D341Med (cell line): ENCODE measurements around the gene METTL14.

ENCODE experiments used
- DNase-seq: peaks from one replicate; pipeline ENCODE4 v3.0.0; 2012; ENCODE audit warnings: low spot score

The METTL14 gene

DNA sequence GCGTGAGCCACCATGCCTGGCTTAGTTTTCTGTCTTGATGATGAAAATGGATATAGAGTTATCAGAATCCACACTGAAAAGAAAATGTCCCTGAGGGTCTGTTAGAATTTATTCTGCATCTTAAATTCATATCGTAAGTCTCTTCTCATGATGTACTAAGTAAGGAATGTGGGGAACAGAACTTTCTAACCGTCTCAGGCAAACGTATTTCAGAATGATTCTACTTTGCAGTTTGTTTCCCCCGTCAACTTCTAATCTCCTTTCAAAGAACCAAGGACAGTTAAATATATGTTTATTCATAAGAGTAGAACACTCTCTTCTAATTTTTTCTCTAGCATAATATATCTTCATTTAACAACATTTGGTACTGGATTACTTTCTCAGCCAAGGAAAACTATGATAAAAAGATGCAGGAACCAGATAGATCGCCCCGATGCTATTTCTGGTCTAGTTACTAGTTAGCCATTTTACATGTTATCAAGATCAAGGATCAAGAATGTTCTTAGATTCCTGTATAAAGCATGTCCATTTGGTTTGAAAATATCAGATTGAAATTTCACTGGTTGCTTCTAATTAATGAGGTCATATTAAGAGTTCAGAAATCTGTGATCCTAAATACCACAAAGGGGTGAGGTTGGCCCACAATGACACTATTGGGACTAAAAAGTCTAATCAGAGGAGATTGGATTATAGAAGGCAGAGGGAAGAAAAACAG, 49.5 kb downstream of the METTL14 start:
- DNase-seq = no peak

DNA sequence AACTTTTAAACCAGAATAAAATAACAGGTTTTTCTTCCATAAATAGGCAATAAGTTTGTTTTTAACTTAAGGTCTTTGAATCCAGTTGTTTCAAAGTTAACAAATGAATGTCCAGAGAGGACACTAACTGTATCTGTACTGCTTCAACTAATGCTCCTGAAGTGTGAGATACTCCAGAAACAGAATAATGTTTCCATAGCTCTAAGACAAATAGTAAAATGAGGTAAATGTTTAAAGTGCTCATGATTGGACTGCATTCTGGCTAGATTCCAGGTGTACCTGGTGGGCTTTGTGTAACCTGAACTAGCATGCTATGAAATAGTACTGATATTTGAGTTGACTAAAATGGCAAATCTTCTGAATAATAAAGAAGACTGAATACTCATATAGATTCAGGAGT, 51.7 kb downstream of the METTL14 start:
- DNase-seq = no peak

DNA sequence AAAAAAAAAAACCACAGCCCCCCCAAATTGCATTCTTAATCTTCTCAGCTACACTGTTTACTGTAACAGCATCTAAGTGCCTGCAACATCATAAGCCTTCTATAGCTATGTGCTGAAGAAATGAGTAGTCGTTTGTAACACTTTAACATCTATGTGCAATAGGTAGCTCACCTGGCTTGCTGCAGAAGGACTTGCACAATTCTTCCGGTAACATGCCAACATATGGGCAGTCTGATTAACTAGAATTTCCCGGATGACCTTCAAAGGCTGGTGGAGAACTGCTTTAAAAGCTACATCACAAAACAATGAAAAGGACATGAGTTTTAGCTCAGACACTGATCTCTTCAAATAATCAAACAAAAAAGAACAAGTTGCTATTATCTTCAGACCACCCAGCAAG, 52.9 kb downstream of the METTL14 start:
- DNase-seq = no peak

DNA sequence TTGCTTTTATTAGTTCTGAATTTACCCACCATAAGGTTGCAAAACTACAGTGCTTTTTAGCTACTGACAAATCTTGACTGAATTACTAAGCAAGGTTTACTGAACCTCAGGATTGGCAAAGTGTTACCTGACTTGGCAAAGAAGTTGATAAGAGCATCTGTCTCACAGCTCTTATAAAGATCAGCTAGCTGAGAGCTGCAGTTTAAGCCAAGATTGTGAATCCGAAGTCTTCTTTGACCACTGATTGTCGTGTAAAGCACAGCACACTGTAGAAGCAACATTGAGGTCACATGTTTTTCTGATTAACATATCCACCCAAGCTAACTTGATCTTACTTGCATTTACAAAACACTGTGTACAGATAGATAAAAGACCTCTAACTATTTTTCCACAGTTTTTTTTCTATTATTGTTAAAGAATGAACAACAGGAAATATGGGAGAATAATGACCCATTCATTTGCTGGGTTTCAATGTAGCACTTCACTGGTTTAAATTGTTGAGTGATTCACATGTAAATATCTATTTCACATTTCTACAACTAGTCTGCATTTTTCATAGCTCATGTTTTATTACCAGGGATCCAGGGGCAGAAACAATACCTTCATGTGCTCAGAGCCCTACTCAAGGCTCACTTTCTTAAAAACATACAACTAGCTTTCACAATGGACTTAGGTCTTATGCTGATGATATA, 54.0 kb downstream of the METTL14 start:
- DNase-seq = no peak

DNA sequence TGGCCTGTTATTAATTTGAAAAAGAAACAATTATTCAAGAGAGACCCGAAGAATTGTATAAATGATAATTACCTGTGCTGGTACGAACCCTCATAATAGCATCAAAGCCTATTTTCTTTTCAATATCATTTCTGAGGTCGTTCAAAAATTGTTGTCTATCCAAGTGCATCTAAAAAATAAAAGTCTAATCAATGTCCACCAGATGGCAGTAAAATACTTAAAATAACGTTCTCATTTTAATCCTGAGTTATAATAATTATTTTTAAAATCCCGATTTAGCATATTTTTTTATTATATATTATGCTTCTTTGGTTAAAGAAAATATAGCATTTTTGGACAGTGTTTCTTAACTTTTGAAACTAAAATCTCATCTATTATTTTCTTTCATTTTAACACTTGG, 55.7 kb downstream of the METTL14 start:
- no peak for DNase-seq

DNA sequence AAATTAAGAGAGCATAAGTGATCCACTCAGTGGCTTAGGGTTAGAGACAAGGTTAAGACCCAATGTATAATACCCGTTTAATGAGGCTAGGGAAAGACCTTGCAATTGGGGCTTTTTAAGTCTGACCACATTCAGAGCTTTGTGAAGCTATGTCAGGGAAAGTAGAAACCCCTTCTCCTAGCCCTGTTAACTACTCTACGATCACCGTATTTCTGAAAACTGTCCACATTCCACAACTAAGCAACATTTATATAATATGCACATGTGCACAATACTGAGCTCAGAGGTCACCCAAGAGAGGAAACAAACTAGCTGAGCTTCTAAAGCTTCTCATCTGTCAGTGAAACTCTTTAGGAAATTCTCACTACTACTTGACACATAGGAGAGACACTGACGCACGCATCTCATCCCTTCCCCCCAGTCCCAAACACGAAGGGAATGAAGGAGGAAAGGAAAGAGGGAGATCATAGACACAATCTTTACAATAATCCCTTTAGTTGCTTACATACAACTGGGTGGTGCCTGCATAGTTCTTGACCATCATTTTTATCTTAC, 56.2 kb downstream of the METTL14 start:
- DNase-seq = no peak

DNA sequence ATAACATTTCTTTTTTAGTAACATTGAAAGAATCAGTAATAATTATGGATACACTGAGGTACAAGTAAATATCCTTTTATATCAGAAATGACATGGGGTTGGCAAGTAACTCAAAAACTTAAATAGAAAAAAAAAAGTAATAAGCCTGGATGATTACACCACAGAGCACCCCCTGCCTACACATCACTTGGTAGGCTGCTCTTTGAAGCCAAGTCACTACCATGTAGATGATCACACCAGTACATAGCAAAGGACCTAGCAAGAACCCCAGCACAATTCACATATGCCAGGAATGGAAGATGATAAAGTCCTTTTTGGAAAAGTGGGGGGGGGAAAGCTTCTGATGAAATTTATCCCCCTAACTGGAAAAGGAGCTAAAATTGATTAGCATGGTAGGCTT, 56.9 kb downstream of the METTL14 start:
- DNase-seq = no peak

DNA sequence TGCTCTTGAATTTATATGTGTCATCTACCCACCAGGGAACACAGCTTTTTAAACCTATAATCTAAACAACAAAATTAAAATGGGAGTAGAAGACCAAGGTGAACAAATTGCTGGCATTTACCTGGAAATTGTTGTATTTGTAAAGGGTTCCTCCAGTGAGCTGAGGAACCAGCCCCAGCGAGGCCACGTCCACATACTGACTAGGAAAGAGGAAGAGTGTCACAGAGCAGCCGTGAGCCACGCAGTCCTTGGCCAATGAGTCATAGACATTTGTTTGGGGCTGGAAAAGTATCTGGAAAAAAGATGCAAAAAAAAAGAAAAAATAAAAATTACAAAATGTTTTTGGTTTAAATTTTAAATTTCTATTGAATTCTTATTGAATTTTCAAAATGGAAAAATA, 58.7 kb downstream of the METTL14 start:
- DNase-seq = no peak

DNA sequence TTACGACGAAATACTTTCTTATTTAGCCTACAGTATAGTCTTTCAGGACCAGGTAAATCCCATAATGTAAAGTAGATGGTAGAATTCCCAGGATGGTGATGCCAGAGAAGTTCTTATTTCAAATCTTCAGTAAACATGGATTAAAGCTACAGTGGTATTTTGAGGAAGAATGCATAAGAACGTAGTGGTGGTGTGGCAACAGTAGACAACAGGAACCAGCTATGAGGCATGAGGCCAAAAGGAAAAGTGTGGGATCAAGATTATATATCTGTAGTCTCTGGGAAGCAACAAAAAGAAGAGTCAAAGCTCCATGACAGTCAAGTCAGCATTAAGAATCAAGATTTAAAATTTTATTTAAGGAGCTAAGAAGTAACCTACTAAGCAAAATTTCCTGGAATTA, 60.2 kb downstream of the METTL14 start:
- DNase-seq = no peak

DNA sequence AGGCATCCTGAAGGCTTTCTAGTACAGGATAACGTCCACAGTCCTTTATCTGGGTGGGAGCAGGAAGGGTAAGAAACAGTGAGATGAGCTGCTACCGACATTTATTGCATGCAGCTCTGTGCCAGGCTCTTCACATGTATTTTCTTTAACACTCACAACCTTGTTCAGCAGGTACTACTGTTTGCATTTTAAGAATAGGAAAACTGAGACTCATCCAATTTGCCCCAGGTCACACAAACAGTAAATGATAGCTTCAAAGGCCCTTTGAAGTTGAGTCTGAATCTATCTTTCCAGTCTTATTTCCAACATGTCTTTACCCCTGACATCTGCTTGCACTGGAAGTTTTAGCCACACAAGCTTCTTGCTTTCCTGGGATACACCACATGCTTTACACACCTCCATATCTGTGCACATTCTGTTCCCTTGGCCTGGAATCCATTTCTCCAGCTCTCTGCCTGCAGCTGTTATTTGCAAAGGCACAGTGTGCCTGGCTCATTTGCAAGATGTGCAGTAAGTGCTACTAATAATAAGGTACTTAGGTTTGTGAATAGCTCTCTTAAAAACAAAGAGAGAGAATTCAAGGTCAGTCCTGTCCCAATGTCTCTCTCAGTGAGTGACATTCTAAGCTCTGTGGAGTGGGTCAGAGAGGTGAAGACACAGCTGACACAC, 61.2 kb downstream of the METTL14 start:
- no peak for DNase-seq

DNA sequence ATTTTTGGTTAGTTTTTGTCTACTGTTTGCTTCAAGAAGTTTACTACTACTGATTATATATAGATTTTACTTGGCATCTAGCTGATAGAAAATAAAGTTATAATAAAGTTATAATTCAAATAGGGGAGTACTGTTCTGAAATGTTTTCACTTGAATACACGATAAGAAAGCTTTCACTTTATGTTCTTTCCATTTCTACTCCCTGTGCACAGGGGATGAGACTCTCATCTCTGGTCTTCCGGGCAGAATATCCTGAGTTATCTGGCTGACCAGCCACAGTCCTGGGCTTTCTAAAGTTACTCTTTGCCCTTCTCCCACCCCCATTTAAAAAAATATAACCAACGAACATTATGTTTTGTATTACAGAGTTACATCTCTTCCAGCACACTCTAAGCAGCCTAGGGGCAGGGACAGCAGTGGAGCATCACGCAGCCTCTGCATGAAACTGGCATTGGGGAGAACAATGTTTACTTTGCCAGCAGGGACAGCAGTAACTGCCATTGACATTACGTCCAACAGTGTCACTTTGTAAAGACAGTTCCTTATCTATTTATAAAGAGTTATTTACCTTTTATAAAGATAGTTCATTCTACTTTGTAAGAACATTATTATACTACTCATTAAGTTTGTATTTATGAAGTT, 64.3 kb downstream of the METTL14 start:
- no peak for DNase-seq

DNA sequence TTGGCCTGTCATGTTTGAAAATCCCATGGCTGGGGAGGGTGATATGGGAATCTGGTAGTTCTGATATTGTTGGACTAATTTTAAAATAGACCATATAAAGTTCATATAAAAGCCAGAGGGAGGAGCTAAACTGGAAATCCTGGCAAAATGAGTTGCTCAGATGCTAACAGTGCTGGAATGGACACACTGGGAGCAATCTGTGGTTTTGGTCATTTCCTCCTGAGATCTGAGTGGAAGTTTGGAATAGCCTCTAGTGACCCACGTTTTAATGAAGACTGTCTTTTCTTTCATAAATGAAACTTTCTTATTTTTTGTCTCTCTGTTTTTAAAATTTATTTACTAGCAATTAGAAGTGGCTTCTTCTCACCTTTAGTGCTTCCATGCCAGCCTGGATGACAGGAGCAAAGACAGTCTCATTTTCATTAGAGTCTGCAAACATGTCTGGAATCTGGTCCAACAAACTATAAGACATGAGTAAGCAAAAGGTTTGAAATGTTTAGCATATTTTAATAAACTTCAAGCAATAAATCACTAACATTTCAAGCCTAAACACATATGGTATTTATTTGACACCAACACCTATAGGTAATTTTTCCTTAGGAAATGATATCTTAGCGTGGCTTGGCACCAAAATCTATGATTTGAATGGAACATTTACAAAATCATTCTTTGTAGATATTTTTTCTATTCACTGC, 66.6 kb downstream of the METTL14 start:
- DNase-seq = no peak

DNA sequence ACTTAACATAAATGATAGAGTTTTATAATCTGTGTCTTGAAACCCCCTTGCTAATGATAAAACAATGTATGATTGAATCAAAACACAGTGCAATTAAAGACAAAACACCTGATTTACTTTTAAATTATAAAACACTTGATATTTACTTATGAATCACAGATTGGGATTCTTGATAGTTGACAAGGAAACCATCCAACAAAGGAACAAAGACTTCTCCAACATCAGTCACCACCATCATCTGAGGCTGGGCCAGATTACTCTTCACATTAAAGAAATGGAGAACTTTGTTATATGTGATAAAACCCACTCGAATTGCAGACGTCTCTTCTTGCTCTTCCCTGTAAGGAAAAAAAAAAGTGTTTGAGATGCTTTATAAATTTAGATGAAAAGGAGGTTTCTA, 67.4 kb downstream of the METTL14 start:
- DNase-seq = no peak

DNA sequence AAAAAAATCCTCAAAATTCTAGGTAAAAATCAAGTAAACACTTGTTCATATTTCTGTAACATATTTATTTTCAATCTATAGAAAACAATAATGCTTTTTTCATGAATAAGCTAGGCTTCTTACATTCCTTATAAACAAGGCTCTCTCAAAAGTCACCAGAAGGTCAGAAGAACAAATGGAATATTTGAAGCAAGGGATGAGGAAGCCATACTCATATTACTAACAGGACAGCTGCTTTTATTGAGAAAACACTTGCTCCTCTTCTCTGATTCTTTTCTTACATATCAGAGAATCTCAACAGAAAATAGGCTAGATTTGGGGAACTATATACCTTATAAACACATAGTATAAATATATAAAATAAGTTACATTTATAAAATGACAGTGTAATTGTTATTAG, 67.9 kb downstream of the METTL14 start:
- DNase-seq = no peak

DNA sequence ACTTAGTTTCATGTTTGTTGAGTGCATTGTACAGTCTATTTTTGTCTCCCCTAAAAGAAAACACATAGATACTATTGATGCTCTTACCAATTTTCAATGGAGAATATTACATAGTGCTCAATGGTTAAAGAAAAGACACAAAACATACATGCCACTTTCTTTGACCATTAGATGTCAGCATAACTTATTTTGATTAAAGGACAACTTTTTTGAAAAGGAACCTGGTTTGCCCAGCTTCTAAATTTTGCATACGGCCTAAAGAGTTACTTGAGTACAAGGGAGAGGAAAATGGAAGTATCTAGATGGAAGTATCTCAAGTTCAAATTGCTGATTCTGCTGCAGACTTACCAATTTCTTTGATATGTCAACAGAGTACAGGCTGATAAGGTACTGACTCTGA, 68.5 kb downstream of the METTL14 start:
- no peak for DNase-seq

DNA sequence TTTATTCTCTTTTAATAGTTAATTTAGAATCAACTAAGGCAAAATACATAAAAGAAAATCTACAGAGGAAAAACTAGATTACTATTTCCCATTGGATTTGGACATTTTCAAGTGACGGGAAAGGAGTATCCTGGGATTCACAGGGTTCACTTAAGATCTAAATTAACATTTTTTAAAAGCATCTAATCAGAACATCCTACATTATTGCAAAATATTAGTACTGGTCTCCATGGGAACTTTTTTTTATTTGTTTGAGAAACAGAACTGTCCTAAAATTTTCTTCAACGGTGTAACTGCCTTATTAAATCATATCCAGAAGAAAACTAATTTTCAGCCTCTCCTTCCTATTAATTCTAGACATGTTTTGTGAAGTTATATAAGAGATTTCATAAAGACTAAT, 69.7 kb downstream of the METTL14 start:
- DNase-seq = no peak

DNA sequence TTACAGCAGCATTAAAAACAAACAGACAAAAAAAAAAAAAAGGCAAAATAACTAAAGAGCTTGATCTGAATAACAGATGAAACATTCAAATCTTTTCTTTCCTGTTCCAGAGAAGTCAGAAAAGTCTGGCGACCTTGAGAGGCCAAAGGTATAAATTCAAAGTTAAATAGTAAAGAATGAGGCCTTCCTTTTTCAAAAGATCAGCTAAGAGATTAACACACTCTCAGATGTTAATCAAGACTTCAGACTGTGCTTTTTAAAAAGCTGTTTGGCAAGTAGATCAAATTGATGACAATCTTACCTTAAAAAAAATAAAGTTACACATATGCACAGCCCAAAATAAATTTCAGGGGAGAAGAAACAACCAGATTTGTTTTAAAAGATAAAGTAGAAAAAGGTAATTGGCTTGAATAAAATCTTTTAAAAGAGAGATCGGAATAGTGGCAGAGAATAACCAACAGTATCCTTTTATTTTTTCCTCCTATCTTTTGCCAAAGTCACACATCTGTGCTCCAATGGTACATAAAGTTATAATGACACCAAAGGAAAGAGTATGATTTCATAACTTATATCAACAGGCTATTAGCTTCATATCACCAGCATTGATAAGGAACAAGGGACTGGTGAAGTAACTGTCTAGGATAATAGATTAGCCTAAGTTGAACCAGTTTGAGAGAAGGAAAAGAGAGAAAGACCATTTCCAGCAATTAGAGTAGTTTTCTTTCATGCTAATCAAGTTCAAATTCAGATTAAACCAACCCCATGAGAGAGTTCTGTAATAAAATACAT, 70.4 kb downstream of the METTL14 start:
- no peak for DNase-seq

DNA sequence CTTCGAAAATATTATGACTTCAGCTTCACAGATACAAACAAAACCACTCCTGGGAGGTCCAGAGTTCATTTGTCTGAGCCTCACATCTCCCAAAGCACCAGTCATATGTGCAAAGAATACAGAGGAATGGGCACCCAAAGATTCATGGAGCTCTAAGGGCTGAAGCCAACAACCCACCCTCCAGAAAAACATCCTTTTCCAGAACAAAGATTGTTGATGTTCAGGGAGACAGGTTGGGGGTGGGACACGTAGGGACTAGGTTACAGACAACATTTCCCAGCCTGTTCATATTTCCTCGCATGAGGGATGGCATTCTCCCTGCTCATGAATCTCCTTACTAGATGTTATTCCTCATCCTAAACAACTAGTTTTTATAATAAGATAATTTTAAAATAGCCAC, 71.2 kb downstream of the METTL14 start:
- no peak for DNase-seq

DNA sequence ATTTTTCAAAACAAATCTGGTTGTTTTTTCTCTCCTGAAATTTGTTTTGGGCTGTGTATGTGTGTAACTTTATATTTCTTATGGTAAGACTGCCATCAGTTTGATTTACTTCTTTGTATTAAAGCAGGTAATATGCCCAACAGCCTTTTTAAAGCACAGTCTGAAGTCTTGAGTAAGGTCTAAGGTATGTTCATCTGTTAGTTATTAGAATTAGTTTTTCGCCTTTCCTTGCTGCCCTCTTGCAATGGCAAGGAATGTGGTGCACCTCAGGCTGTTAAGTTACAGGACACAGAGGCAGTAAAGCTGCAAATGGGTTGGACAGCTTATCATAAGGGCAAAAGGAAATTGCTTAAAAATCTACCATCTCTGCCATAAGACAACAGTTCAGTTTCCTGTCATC, 71.8 kb downstream of the METTL14 start:
- DNase-seq = no peak

DNA sequence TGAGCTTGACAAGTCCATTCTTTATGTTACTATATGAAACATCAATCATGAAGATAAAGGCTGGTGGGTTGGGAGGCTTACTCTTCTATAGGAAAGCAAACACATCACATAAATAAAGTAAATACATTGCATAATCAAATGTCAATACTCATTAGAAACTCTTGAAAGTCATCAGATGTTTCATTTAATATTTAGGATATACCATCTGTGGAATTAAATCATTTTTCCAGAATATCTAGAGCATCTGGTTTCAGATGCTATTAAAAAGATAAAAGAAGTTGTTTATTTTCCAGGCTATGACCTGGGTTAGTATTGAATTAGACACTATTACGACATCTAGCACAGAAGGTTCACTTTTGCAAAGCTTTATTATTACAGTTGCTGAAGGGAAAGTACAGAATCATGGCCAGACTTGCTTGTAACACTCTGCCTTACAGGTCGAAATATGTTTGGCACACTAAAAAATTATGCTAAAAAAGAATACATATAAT, 72.6 kb downstream of the METTL14 start:
- DNase-seq = no peak

DNA sequence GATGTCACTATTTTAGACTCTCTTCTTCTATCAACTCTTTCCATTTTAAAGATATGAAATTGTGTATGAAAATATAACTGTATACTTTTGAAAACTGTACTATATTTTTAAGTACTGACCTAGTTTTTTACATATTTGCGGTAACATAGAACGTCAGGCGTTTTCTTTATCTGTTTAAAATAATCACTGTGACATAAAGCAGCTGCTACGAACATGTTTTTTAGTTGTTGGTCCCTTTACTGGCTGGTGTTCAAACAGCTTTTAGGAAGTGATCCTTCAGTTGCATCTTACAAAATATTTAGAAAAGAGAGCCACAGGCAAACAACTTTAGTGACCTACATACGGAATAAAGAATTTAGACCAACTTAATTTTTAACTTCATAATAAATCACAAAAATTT, 73.1 kb downstream of the METTL14 start:
- DNase-seq = no peak
